Keratinocyte (primary cell): ENCODE measurements around the gene CCDC182. TPM values are rescaled to one million over a fixed set of nuclear protein-coding genes. Genes with fewer than 3 reads are reported as not detected.

Source experiments
- DNase-seq: peaks from one replicate; pipeline ENCODE4 v3.0.0-alpha.2; 2011; ENCODE audit warnings: low read depth, missing footprints, low spot score
- FAIRE-seq: peaks from 2 replicates; lab custom pipeline; 2011; peaks lifted over from hg19 to GRCh38; lab: Jason Lieb, UNC
- H2AFZ ChIP-seq: 2 replicates; pipeline ENCODE4 v1.6.0; 2012; ENCODE audit warnings: low read length, control low read depth, inconsistent platforms; ENCODE audit not compliant: control insufficient read depth
- H3K27ac ChIP-seq: 2 replicates; pipeline ENCODE4 v1.5.1; 2011; ENCODE audit warnings: low read length; ENCODE audit not compliant: control insufficient read depth, insufficient read depth
- H3K27me3 ChIP-seq: 3 replicates; pipeline ENCODE4 v1.6.0; 2011; ENCODE audit warnings: low read length; ENCODE audit not compliant: control insufficient read depth, insufficient read depth; ENCODE audit errors: extremely low read depth
- H3K36me3 ChIP-seq, 2 experiments: 2 replicates in 1 of 2; 3 replicates in 1 of 2; pipeline ENCODE4 v1.5.1; 2011; ENCODE audit warnings: low read length in 2 of 2, mild to moderate bottlenecking in 1 of 2; ENCODE audit not compliant: control insufficient read depth in 2 of 2, insufficient read depth in 2 of 2; ENCODE audit errors: extremely low read depth in 1 of 2
- H3K4me1 ChIP-seq: 3 replicates; pipeline ENCODE4 v1.5.1; 2011; ENCODE audit warnings: low read length; ENCODE audit not compliant: control insufficient read depth, insufficient read depth; ENCODE audit errors: extremely low read depth
- H3K4me2 ChIP-seq: 3 replicates; pipeline ENCODE4 v1.6.0; 2011; ENCODE audit warnings: low read depth, low read length; ENCODE audit not compliant: control insufficient read depth, insufficient read depth; ENCODE audit errors: extremely low read depth
- H3K4me3 ChIP-seq, 3 experiments: fragments of 200-600 bp in 1 of 3; sonication (generic) in 1 of 3; 2 replicates in 2 of 3; 3 replicates in 1 of 3; pipeline ENCODE4 v1.5.1; 2011 to 2016; ENCODE audit warnings: low read length in 3 of 3, mild to moderate bottlenecking in 3 of 3, control low read depth in 2 of 3, inconsistent platforms in 1 of 3, low read depth in 1 of 3, mixed read lengths in 1 of 3, mixed run types in 1 of 3, moderate library complexity in 1 of 3; ENCODE audit not compliant: control insufficient read depth in 2 of 3, insufficient read depth in 2 of 3; ENCODE audit errors: extremely low read depth in 1 of 3
- H3K79me2 ChIP-seq: 2 replicates; pipeline ENCODE4 v1.6.0; 2012; ENCODE audit warnings: low read length; ENCODE audit not compliant: control insufficient read depth, insufficient read depth
- H3K9ac ChIP-seq: 3 replicates; pipeline ENCODE4 v1.6.0; 2011; ENCODE audit warnings: low read length; ENCODE audit not compliant: control insufficient read depth, insufficient read depth; ENCODE audit errors: extremely low read depth
- H3K9me1 ChIP-seq: 3 replicates; pipeline ENCODE4 v1.6.0; 2011; ENCODE audit warnings: low read length; ENCODE audit not compliant: control insufficient read depth, insufficient read depth; ENCODE audit errors: extremely low read depth
- H3K9me3 ChIP-seq: 2 replicates; pipeline ENCODE4 v1.5.1; 2012; ENCODE audit warnings: low read depth, low read length; ENCODE audit not compliant: control insufficient read depth
- H4K20me1 ChIP-seq: 3 replicates; pipeline ENCODE4 v1.6.0; 2011; ENCODE audit warnings: low read length; ENCODE audit not compliant: control insufficient read depth, insufficient read depth; ENCODE audit errors: extremely low read depth
- CTCF ChIP-seq, 3 experiments: IDR thresholded peaks in 1 of 3; conservative IDR thresholded peaks in 1 of 3; optimal IDR thresholded peaks in 1 of 3; 2 replicates in 2 of 3; 3 replicates in 1 of 3; pipeline versions ENCODE3 to v1.5.1; 2011; ENCODE audit warnings: low read length in 3 of 3, mild to moderate bottlenecking in 3 of 3, moderate library complexity in 2 of 3, control low read depth in 1 of 3, inconsistent platforms in 1 of 3; ENCODE audit not compliant: insufficient read depth in 2 of 3; ENCODE audit errors: extremely low read depth in 1 of 3
- EZH2 ChIP-seq: IDR thresholded peaks from one replicate; pipeline ENCODE4 v1.6.1; 2012; ENCODE audit warnings: inconsistent platforms, mild to moderate bottlenecking, low read length, moderate library complexity
- dilution Hi-C: fragments of 300-500 bp; cut with MboI; formaldehyde crosslinking; loops from one replicate; pipeline ENCODE4 v1.7.0; 2020; ENCODE audit warnings: low sequenced_read_pairs; ENCODE audit not compliant: extremely low pct_ligation_motif_present
- polyA plus RNA-seq, 5 experiments: library from polyadenylated mRNA; depleted of rRNA in 3 of 5; stranded (reverse) in 3 of 5; stranded (forward) in 1 of 5; unstranded in 1 of 5; fragments of >200 nt; gene quantifications; 1 replicate in 1 of 5; 2 replicates in 3 of 5; 3 replicates in 1 of 5; pipeline versions ENCODE4 v1.2.1 to v1.2.3, GENCODE V29; 2011 to 2012; ENCODE audit warnings: missing spikeins in 2 of 5, low read depth in 1 of 5, low replicate concordance in 1 of 5

CCDC182 gene
- polyA plus RNA-seq, 1 donor (not counting 4 experiments of a cell fraction or from before 2014, with no cell fraction given): not detected

DNA sequence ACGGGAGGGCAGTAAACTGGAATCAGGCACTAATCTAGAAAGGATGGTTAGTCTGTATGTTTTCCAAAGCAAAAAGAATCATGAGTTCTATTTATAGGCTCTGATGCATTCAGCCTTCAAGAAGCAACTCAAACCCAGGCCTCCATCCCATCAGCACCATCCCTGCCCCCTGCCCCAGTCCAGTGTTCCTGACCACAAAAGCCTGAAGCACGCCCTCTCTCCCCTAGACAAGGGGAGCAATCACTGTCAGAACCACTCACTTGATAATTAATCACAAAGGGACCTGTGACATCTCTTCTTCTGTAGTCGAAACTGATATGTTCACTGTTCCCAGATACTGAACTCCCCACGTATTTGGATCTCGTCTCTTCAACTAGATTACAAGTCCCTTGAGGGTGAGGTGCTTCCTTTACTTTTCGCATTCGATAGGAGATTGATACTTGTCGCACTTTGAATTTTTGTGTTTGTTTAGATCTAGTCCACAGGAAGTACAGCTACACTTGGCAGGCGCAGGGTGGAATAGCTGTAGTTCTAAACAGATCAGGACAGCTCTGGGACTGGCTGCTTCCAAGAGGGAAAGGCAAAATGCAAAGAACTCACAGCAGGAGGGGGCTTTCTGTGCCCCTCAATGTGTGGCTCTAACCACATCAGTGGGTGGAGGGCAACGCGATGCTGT is 36.4 kb upstream of the CCDC182 start:
- FAIRE-seq: no peak
- Histone ChIP-seq H3K9me1 (no peaks in the 10 kb centered on the region), H3K9ac (no peak overlapping the region), H3K4me3 (no peak overlapping the region), H3K36me3 (no peaks in the 10 kb centered on the region), H3K9me3 (no peaks in the 10 kb centered on the region), H2AFZ (no peak overlapping the region), H3K4me2 (no peak overlapping the region), H3K4me1 (peaks cover 3% of the 10 kb centered on the region), H3K27ac (no peak overlapping the region), H4K20me1 (no peaks in the 10 kb centered on the region), H3K79me2 (no peaks in the 10 kb centered on the region), H3K27me3 (peaks cover 19% of the 10 kb centered on the region)
- TF ChIP-seq EZH2: no peak
- TF ChIP-seq CTCF (optimal IDR thresholded peaks at IDR 0.05 in 1 of 3, IDR thresholded peaks at IDR 0.05 in 1 of 3, conservative IDR thresholded peaks at IDR 0.05 in 1 of 3; ENCODE audit: extremely low read depth in 1 of 3, insufficient read depth in 2 of 3, low read length in 3 of 3): no peak
- no peak for DNase-seq
- dilution Hi-C loops: no loop called here

DNA sequence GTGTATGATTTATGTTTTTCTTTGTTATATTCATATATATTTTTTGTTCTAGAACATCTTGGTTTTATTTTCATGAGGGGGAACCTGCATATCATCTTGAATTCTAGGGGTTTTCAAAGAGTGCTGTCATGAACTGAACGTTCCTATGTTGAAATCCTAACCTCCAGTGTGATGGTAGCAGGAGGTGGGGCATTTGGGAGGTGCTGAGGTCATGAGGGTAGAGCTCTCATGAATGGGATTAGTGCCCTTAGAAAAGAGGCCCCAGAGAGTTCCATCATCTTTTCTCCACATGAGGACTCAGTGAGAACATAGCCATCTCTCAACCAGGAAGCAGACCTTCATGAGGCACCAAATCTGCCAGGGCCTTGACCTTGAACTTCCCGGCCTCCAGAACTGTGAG is 34.6 kb upstream of the CCDC182 start:
- peaks cover 24% of the 10 kb centered on the region for H3K27me3 ChIP-seq
- FAIRE-seq: no peak
- TF ChIP-seq CTCF (optimal IDR thresholded peaks at IDR 0.05 in 1 of 3, IDR thresholded peaks at IDR 0.05 in 1 of 3, conservative IDR thresholded peaks at IDR 0.05 in 1 of 3; ENCODE audit: extremely low read depth in 1 of 3, insufficient read depth in 2 of 3, low read length in 3 of 3) (no peak), EZH2 (no peak)

More for the DNA sequence above, 34.6 kb upstream of the CCDC182 start:
- Histone ChIP-seq H2AFZ (no peak overlapping the region), H3K27ac (no peak overlapping the region), H3K9ac (no peak overlapping the region), H3K79me2 (no peaks in the 10 kb centered on the region), H3K9me1 (no peaks in the 10 kb centered on the region), H3K4me2 (no peak overlapping the region), H4K20me1 (no peaks in the 10 kb centered on the region), H3K4me1 (peaks cover 3% of the 10 kb centered on the region), H3K4me3 (no peak overlapping the region), H3K9me3 (no peaks in the 10 kb centered on the region), H3K36me3 (no peaks in the 10 kb centered on the region)
- DNase-seq: no peak
- dilution Hi-C loops: no loop called here
